ENCODE results near the gene OTOA. TPM values are rescaled to one million over a fixed set of nuclear protein-coding genes. Genes with fewer than 3 reads are reported as not detected.
"Not testable (repeated sequence)": the region's sequence is repeated elsewhere in the genome, so short reads cannot be mapped to it uniquely, and the experiment has no call there.

The OTOA gene
- total RNA-seq, 1 experiment from 2014 or later: not detected

DNA sequence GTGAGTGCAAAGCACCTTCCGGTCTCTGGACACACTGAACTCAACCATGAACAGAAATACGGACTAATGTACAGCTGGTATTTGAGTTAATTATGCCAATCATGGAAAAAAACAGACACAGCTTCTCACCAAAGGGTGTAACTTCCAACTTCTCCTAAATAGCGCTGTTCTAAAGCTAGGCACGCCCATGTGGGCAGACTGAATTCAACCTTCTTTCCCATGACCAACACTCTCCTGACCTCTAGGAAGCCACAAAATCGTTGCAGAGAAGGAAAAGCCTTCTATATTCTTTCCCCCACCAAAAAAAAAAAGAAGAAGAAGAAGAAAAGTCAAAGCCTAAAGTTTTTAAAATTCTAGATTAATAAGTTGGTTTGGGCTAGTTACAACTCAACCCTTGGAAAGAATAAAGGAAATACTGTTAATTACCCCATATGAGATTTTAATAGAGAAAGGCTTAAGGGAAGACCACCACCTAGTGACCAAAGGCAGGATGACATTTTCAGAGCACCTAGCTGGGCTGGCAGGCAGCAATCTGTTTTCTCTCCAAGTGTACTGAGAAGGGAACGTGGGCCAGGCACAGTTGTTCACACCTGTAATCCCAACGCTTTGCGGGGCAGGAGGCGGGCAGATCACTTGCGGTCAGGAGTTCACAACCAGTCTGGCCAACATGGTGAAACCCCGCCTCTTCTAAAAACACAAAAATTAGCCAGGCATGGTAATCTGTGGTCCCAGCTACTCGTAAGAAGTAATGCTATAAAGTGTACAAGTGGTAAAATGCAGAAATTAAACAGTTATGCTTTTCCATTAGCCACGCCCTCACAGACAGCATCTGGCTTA, 138.0 kb downstream of the OTOA start:
- peak; percentile 39 to 50 for DNase-seq
- H3K79me2 ChIP-seq (ENCODE audit: low read depth); H3K36me3 ChIP-seq (ENCODE audit: low read depth); POLR2A ChIA-PET (ENCODE audit: unreplicated experiment); H3F3A ChIP-seq (ENCODE audit: insufficient read depth, low read depth); BruUV-seq (replicated peaks); H3K9me2 ChIP-seq (ENCODE audit: insufficient read depth); H4K20me1 ChIP-seq (ENCODE audit: insufficient read depth); H3K4me2 ChIP-seq; H3K4me3 ChIP-seq; H3K9me3 ChIP-seq (ENCODE audit: insufficient read depth, low read depth); H2AFZ ChIP-seq; CTCF ChIA-PET; H3K27me3 ChIP-seq (ENCODE audit: insufficient read depth, low read depth); H3K4me1 ChIP-seq (replicated peaks; ENCODE audit: insufficient read depth): not testable (repeated sequence)
- H3K27ac ChIP-seq: peak overlapping the region; percentile 23; the same call in 1 of the 2 replicates
- intact Hi-C loops (cut with micrococcal nuclease; ENCODE audit: unreplicated experiment): loop anchor here (5.0 kb wide), 1 partner anchor 144 kb away; no protein-coding TSS in a partner anchor
- TF ChIP-seq, protein P1, sequence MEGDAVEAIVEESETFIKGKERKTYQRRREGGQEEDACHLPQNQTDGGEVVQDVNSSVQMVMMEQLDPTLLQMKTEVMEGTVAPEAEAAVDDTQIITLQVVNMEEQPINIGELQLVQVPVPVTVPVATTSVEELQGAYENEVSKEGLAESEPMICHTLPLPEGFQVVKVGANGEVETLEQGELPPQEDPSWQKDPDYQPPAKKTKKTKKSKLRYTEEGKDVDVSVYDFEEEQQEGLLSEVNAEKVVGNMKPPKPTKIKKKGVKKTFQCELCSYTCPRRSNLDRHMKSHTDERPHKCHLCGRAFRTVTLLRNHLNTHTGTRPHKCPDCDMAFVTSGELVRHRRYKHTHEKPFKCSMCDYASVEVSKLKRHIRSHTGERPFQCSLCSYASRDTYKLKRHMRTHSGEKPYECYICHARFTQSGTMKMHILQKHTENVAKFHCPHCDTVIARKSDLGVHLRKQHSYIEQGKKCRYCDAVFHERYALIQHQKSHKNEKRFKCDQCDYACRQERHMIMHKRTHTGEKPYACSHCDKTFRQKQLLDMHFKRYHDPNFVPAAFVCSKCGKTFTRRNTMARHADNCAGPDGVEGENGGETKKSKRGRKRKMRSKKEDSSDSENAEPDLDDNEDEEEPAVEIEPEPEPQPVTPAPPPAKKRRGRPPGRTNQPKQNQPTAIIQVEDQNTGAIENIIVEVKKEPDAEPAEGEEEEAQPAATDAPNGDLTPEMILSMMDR (conservative IDR thresholded peaks at IDR 0.05): peak; percentile 64

GRCh38 chr16:21802375-21802663, 138.6 kb downstream of the OTOA start:
- CTCF ChIA-PET; BruUV-seq (replicated peaks); POLR2A ChIA-PET (ENCODE audit: unreplicated experiment): not testable (repeated sequence)

More at GRCh38 chr16:21802375-21802663, 138.6 kb downstream of the OTOA start:
- not testable (repeated sequence) for H4K20me1 ChIP-seq (ENCODE audit: insufficient read depth); H3K79me2 ChIP-seq (ENCODE audit: low read depth); H3K9me3 ChIP-seq (ENCODE audit: insufficient read depth, low read depth); H3K9me2 ChIP-seq (ENCODE audit: insufficient read depth); H3F3A ChIP-seq (ENCODE audit: insufficient read depth, low read depth); H3K27ac ChIP-seq; H3K27me3 ChIP-seq (ENCODE audit: insufficient read depth, low read depth); H2AFZ ChIP-seq; H3K4me1 ChIP-seq (replicated peaks; ENCODE audit: insufficient read depth); H3K4me2 ChIP-seq; H3K36me3 ChIP-seq (ENCODE audit: low read depth); H3K4me3 ChIP-seq; DNase-seq
- intact Hi-C loops (cut with micrococcal nuclease; ENCODE audit: unreplicated experiment): loop anchor here (5.0 kb wide), 1 partner anchor 145 kb away; no protein-coding TSS in a partner anchor

Other genes with a start within 250 kb of the OTOA start
- gene METTL9, start 64.4 kb upstream of the OTOA start, total RNA-seq (2021): 136 and 151 TPM in 2 replicates
- not detected in 2 replicates for gene IGSF6, start 11.4 kb upstream of the OTOA start, total RNA-seq (2021)
- 343 and 399 TPM in 2 replicates for gene NPIPB4, start 193.8 kb downstream of the OTOA start, total RNA-seq (2021)

Data from PC-9 (cell line).